Mesenchymal stem cell (in vitro differentiated cells and primary cell): ENCODE results near the gene RIMOC1.

Experiments
- DNase-seq: peaks from one replicate; pipeline ENCODE4 v3.0.0-alpha.2; 2013
- H2AFZ ChIP-seq: one replicate; pipeline ENCODE4 v1.6.1; 2013; ENCODE audit warnings: low read depth, mild to moderate bottlenecking, control low read depth, inconsistent platforms, low read length, moderate library complexity
- H2AK5ac ChIP-seq: 2 replicates; pipeline ENCODE4 v1.6.1; 2013; ENCODE audit warnings: low read length, moderate library complexity, mild to moderate bottlenecking, inconsistent platforms; ENCODE audit not compliant: severe bottlenecking
- H2BK120ac ChIP-seq: one replicate; pipeline ENCODE4 v1.6.1; 2013; ENCODE audit warnings: low read depth, mild to moderate bottlenecking, inconsistent platforms, low read length, moderate library complexity
- H2BK12ac ChIP-seq, 2 experiments: one replicate each; pipeline ENCODE4 v1.6.1; 2013; ENCODE audit warnings: inconsistent platforms in 2 of 2, low read length in 2 of 2, mild to moderate bottlenecking in 2 of 2, moderate library complexity in 2 of 2, control low read depth in 1 of 2
- H2BK15ac ChIP-seq: one replicate; pipeline ENCODE4 v1.6.1; 2013; ENCODE audit warnings: mild to moderate bottlenecking, low read depth, inconsistent platforms; ENCODE audit not compliant: poor library complexity, severe bottlenecking
- H2BK5ac ChIP-seq: 2 replicates; pipeline ENCODE4 v1.6.1; 2013; ENCODE audit warnings: low read depth, mild to moderate bottlenecking, low read length, control low read depth, inconsistent platforms; ENCODE audit not compliant: poor library complexity, severe bottlenecking
- H3K14ac ChIP-seq, 2 experiments: one replicate each; pipeline ENCODE4 v1.6.1; 2013; ENCODE audit warnings: inconsistent platforms in 2 of 2, low read length in 2 of 2, control low read depth in 1 of 2, mild to moderate bottlenecking in 1 of 2, moderate library complexity in 1 of 2
- H3K18ac ChIP-seq, 2 experiments: one replicate each; pipeline ENCODE4 v1.6.1; 2013; ENCODE audit warnings: inconsistent platforms in 2 of 2, low read length in 2 of 2, control low read depth in 1 of 2, low read depth in 1 of 2, mild to moderate bottlenecking in 1 of 2
- H3K23ac ChIP-seq, 2 experiments: one replicate each; pipeline ENCODE4 v1.6.1; 2013; ENCODE audit warnings: inconsistent platforms in 2 of 2, low read length in 2 of 2, mild to moderate bottlenecking in 2 of 2, moderate library complexity in 2 of 2, control low read depth in 1 of 2
- H3K27ac ChIP-seq: 2 replicates; pipeline ENCODE4 v1.5.1; 2013; ENCODE audit warnings: mild to moderate bottlenecking, moderate library complexity, low read length, control low read depth, inconsistent platforms; ENCODE audit not compliant: poor library complexity, severe bottlenecking
- H3K27me3 ChIP-seq, 2 experiments: 2 replicates each; pipeline versions ENCODE4 v1.6.1 to v1.7.0; 2013; ENCODE audit warnings: low read length in 2 of 2, mild to moderate bottlenecking in 2 of 2, moderate library complexity in 2 of 2, control low read depth in 1 of 2, inconsistent platforms in 1 of 2; ENCODE audit not compliant: control insufficient read depth in 1 of 2, insufficient read depth in 1 of 2
- H3K36me3 ChIP-seq, 2 experiments: 2 replicates each; pipeline versions ENCODE4 v1.6.1 to v1.7.0; 2013; ENCODE audit warnings: low read length in 2 of 2, control low read depth in 1 of 2, inconsistent platforms in 1 of 2, low read depth in 1 of 2, mild to moderate bottlenecking in 1 of 2; ENCODE audit not compliant: insufficient read depth in 2 of 2, control insufficient read depth in 1 of 2
- H3K4ac ChIP-seq, 2 experiments: one replicate each; pipeline ENCODE4 v1.6.1; 2013; ENCODE audit warnings: inconsistent platforms in 2 of 2, low read length in 2 of 2, mild to moderate bottlenecking in 2 of 2, moderate library complexity in 2 of 2, control low read depth in 1 of 2, low read depth in 1 of 2
- H3K4me1 ChIP-seq: 2 replicates; pipeline ENCODE4 v1.6.1; 2013; ENCODE audit warnings: low read depth, low read length, control low read depth; ENCODE audit not compliant: control insufficient read depth, insufficient read depth
- H3K4me2 ChIP-seq: 2 replicates; pipeline ENCODE4 v1.6.1; 2013; ENCODE audit warnings: low read length, mild to moderate bottlenecking, inconsistent platforms; ENCODE audit not compliant: poor library complexity, severe bottlenecking
- H3K4me3 ChIP-seq, 2 experiments: 2 replicates each; pipeline versions ENCODE4 v1.5.1 to v1.7.0; 2013; ENCODE audit warnings: low read length in 2 of 2, mild to moderate bottlenecking in 2 of 2, control low read depth in 1 of 2, low read depth in 1 of 2; ENCODE audit not compliant: insufficient read depth in 1 of 2
- H3K79me1 ChIP-seq: replicated peaks from 2 replicates; pipeline ENCODE4 v1.6.1; 2013; ENCODE audit warnings: mild to moderate bottlenecking, control low read depth, low read length, inconsistent platforms; ENCODE audit not compliant: poor library complexity, severe bottlenecking
- H3K9ac ChIP-seq: 2 replicates; pipeline ENCODE4 v1.7.0; 2013; ENCODE audit warnings: mild to moderate bottlenecking, low read length, moderate library complexity
- H3K9me3 ChIP-seq: 2 replicates; pipeline ENCODE4 v1.7.0; 2013; ENCODE audit warnings: mild to moderate bottlenecking, low read length; ENCODE audit not compliant: control insufficient read depth
- H4K8ac ChIP-seq: one replicate; pipeline ENCODE4 v1.6.1; 2013; ENCODE audit warnings: inconsistent platforms, mild to moderate bottlenecking, low read length, moderate library complexity
- H4K91ac ChIP-seq: one replicate; pipeline ENCODE4 v1.6.1; 2013; ENCODE audit warnings: mild to moderate bottlenecking, low read length, inconsistent platforms
- WGBS: methylation state at CpG from one replicate; pipeline ENCODE4 v1.1.7; 2013; ENCODE audit warnings: mixed read lengths; 5-methylcytosine and 5-hydroxymethylcytosine counted together

Gene RIMOC1

DNA sequence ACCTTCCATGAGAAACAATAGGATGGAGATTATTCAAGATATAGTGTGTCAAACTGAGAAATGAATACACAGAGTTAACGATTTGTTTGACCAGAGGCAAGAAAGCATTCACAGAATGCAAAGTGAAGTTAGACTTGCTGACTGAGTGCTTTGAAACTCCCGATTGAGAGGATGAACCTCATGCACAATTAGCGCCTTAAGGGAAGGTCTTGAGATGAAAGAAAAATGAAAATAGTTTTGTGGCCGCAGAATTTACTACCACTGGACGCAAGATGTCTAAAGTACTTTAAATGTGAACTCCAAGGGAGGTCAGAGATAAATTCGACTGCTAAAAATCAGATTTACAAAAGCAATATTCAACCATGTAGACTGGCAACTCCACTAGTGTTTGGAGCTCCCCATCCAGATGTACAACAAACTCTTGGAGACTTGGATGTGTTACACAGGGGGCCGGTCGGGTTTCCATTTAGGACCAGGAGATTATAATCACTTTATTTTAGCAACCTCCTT, 707 bp upstream of the RIMOC1 start:
- Histone ChIP-seq H2BK120ac (no peak overlapping the region), H3K4me3 (peak overlapping the region; percentile 53 to 98), H3K4me1 (peaks cover 3% of the 10 kb centered on the region), H2BK12ac (no peak overlapping the region), H3K36me3 (peaks cover 0 to 27% of the 10 kb centered on the region in 2 experiments), H3K9me3 (no peaks in the 10 kb centered on the region), H2AFZ (no peak overlapping the region), H2BK5ac (no peak overlapping the region), H2AK5ac (no peak overlapping the region), H3K4me2 (peak overlapping the region; percentile 68), H3K18ac (no peak overlapping the region), H3K9ac (peak overlapping the region; percentile 92), H3K14ac (no peak overlapping the region), H4K91ac (no peak overlapping the region), H3K23ac (no peak overlapping the region), H3K27ac (no peak overlapping the region), H4K8ac (no peak overlapping the region), H3K4ac (no peak overlapping the region), H2BK15ac (no peak overlapping the region), H3K27me3 (no peaks in the 10 kb centered on the region), H3K79me1 (peaks cover 1% of the 10 kb centered on the region)
- DNase-seq = no peak
- WGBS = 57% methylated on average over 8 of the region's 8 CpGs

GRCh38 chr5:41906151-41906550, 2.0 kb downstream of the RIMOC1 start:
- no peak overlapping the region for H4K8ac ChIP-seq
- H3K18ac ChIP-seq = no peak overlapping the region
- no peak overlapping the region for H2AK5ac ChIP-seq
- H2BK5ac ChIP-seq = no peak overlapping the region
- H3K36me3 ChIP-seq = peaks cover 0 to 54% of the 10 kb centered on the region in 2 experiments
- no peak overlapping the region for H2AFZ ChIP-seq
- no CpG with 5 or more reads among the region's 2 CpGs for WGBS
- H3K14ac ChIP-seq = no peak overlapping the region
- H3K9me3 ChIP-seq = no peaks in the 10 kb centered on the region
- H3K27ac ChIP-seq = no peak overlapping the region
- peak overlapping the region; percentile 100 for H3K9ac ChIP-seq
- H3K4ac ChIP-seq = no peak overlapping the region
- no peak overlapping the region for H2BK15ac ChIP-seq
- no peak overlapping the region for H2BK120ac ChIP-seq
- no peak overlapping the region for H3K4me3 ChIP-seq
- no peaks in the 10 kb centered on the region for H3K27me3 ChIP-seq
- no peak overlapping the region for H3K23ac ChIP-seq
- no peak for DNase-seq
- no peak overlapping the region for H2BK12ac ChIP-seq
- H4K91ac ChIP-seq = no peak overlapping the region
- peaks cover 3% of the 10 kb centered on the region for H3K4me1 ChIP-seq
- H3K4me2 ChIP-seq = no peak overlapping the region
- H3K79me1 ChIP-seq = peaks cover 3% of the 10 kb centered on the region

- H3K27me3 ChIP-seq = no peaks in the 10 kb centered on the region
- H2BK120ac ChIP-seq = no peak overlapping the region
- no peak overlapping the region for H4K8ac ChIP-seq
- peaks cover 0 to 78% of the 10 kb centered on the region in 2 experiments for H3K36me3 ChIP-seq
- H3K79me1 ChIP-seq = peaks cover 7% of the 10 kb centered on the region
- H3K4me2 ChIP-seq = no peak overlapping the region
- no peak overlapping the region for H2AFZ ChIP-seq
- H4K91ac ChIP-seq = no peak overlapping the region
- 100% methylated on average over 3 of the region's 4 CpGs for WGBS
- H2BK12ac ChIP-seq = no peak overlapping the region
- H3K4me3 ChIP-seq = no peak overlapping the region
- no peak overlapping the region for H2AK5ac ChIP-seq
- H2BK5ac ChIP-seq = no peak overlapping the region
- H3K18ac ChIP-seq = no peak overlapping the region
- no peaks in the 10 kb centered on the region for H3K9me3 ChIP-seq
- H3K23ac ChIP-seq = no peak overlapping the region
- no peak overlapping the region for H3K4ac ChIP-seq
- DNase-seq = peak; percentile 80
- no peak overlapping the region for H3K14ac ChIP-seq
- peak overlapping the region; percentile 100 for H3K9ac ChIP-seq
- H3K27ac ChIP-seq = no peak overlapping the region
- no peak overlapping the region for H2BK15ac ChIP-seq
- H3K4me1 ChIP-seq = peaks cover 3% of the 10 kb centered on the region
These were observed 4.4 kb downstream of the RIMOC1 start for GRCh38 chr5:41908374-41909079.

DNA sequence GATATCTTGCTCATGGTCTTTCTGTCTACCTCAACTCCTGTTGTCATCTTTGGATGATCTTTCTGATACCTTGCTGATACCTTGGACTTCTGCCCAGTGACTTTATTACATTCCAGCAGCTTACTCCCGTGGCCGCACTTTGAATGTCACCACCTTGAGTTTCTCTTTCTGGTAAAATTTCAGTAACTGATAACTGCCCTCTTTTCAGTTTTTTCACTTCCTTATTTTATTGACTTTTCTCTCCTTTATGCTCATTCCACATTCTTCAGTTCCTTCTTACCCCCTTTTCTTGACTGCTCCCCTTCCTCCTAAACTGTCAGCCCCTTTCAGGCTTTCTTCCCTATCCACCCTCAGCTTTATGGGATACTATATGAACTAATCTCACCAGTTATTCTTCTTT, 14.0 kb downstream of the RIMOC1 start:
- Histone ChIP-seq H2BK120ac (no peak overlapping the region), H3K27me3 (no peaks in the 10 kb centered on the region), H2BK12ac (no peak overlapping the region), H3K27ac (no peak overlapping the region), H2BK5ac (no peak overlapping the region), H2AK5ac (no peak overlapping the region), H2AFZ (no peak overlapping the region), H3K4me2 (no peak overlapping the region), H3K36me3 (peaks cover 2 to 85% of the 10 kb centered on the region in 2 experiments), H3K9ac (no peak overlapping the region), H3K4ac (no peak overlapping the region), H2BK15ac (no peak overlapping the region), H4K91ac (no peak overlapping the region), H3K4me1 (no peaks in the 10 kb centered on the region), H3K23ac (no peak overlapping the region), H4K8ac (no peak overlapping the region), H3K18ac (no peak overlapping the region), H3K79me1 (peaks cover 12% of the 10 kb centered on the region), H3K4me3 (no peak overlapping the region), H3K14ac (no peak overlapping the region), H3K9me3 (no peaks in the 10 kb centered on the region)
- DNase-seq = no peak
- WGBS = 96% methylated on average over 2 of the region's 2 CpGs
